GM18519 (cell line): Measurements from ENCODE around the gene RAB7B.
"Not testable (repeated sequence)": the region's sequence is repeated elsewhere in the genome, so short reads cannot be mapped to it uniquely, and the experiment has no call there.

ENCODE experiments used
- ATAC-seq: cut with Tn5 transposase; IDR thresholded peaks from one replicate; pipeline ENCODE4 v1.9.1; 2021; ENCODE audit warnings: mild to moderate bottlenecking, moderate library complexity; ENCODE audit not compliant: unreplicated experiment, low FRiP score

The RAB7B gene

GRCh38 chr1:206000641-206001339 is 2.4 kb downstream of the RAB7B start:
- ATAC-seq, result no peak

DNA sequence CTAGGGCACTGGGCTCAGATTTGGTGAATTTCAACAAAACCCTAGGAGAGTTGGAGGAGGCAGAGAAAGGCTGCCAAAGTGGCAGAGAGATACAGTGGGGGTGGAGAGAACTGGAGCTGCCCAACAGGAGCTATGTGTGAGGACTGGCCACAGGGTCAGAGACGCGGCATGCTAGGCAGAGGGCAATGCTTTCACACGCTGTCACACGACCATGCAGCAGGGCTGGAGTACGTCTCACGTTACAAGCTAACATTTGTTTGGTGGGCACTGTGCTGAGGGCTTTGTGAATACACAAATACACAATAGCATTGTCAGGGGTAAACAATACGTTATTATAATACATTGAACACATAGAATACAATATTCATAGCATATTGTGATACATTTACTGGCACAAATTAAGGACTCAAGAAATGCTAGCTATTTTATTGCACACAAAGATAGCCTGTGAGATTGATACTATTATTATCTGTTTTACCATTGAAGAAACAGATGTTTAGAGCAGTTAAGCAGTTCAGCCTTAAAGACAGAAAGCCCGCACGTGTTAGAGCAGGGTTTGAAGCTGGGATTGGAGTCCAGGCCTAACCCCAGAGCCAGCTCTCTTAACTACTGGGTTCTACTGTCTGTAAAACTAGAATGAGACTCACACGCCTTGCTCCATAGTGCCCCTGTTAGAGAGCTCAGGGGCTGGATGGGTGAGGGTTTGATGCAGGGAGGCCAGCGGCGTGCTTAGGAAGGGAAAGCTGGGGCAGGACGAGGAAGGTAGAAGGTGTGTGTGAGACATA is 4.5 kb downstream of the RAB7B start:
- ATAC-seq, result no peak

DNA sequence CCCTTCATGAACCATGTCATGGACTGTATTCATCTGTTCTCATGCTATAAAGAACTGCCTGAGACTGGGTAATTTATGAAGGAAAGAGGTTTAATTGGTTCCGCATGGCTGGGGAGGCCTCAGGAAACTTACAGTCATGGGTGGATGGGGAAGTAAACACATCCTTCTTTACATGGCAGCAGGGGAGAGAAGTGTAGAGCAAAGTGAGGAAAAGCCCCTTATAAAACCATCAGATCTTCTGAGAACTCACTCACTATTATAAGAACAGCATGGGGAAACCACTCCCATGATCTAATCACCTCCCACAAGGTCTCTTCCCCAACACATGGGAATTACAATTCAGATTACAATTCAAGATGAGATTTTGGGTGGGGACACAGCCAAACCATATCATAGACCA is 6.6 kb downstream of the RAB7B start:
- ATAC-seq, result not testable (repeated sequence)

DNA sequence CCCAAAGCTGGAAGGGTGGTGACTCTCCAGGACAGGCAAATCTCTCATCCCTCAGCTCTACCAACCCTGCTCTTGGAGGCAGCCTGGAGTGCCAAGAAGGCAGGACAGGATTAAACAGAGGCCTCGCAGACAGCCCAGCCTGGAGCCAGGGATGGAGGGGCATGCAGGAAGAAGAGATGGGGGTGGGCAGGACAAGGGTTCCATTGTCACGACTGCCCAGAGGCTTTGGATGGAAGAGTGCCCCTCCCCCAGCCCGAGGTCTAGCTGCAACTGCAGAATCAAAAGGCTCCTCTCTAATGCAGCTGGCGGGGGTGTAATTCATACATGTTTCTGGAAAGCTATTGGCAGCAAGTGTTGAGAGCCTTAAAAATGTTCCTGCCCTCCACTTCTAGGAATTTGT is 8.8 kb downstream of the RAB7B start:
- ATAC-seq, result no peak

DNA sequence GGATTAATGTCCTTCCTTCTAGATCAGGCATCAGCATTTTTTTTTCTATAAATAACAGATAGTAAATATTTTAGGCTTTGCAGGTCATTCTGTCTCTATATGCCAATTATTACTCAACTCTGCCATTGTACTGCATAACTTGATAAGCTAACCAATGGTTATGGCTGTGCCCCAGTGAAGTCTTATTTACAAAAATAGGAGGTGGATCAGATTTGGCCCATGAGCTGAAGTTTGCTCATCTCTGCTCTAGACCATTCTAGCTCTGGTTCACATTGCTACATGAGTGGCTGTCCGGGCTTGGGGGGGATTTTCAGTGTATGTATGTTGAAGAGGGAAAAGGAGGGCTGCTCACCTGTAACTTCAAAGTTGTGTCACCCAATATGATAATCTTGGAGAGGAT is 10.1 kb downstream of the RAB7B start:
- no peak for ATAC-seq

GRCh38 chr1:205992218-205992882 is 10.8 kb downstream of the RAB7B start:
- no peak for ATAC-seq

- no peak for ATAC-seq
Measured at GRCh38 chr1:205991237-205991636, 12.0 kb downstream of the RAB7B start.

DNA sequence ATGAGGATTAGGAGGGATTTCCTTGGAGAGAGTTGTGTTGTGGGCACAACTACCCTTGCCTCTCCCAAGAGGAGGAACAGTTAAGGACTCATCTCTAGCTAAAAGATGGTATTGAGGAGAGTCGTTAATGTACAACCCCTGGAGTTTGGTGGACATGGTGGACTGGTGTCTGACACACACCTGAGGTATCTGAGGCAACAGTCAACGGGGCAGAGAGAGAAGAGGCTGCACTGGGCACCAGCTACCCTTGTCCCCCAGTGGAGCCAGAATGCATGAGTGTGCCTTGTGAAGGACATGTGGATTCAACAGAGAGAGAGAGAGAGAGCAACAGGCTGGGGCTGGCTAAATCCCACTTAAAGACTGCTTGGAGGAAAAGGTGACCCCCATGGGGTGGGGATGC is 13.0 kb downstream of the RAB7B start:
- no peak for ATAC-seq

DNA sequence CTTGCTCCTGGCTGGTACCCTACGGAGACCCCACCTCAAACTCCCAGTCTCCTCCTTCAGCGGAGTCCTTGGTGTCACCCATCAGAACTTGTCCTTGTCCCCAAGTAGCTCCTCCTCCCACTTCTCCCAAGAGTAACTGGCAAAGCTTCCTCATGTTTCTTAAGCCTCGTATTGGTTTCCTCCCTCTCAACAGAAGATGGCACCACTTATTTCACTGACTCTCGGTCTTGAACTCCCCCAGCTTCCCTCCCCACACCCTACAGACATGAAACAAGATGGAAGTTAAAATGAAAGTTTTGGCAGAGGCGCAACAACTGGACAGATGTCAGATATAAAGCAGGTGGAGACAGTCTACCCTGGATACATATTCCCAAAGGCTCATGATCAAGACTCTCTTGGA is 13.4 kb downstream of the RAB7B start:
- ATAC-seq, result no peak

GRCh38 chr1:205988585-205988995 is 14.6 kb downstream of the RAB7B start:
- ATAC-seq, result no peak

DNA sequence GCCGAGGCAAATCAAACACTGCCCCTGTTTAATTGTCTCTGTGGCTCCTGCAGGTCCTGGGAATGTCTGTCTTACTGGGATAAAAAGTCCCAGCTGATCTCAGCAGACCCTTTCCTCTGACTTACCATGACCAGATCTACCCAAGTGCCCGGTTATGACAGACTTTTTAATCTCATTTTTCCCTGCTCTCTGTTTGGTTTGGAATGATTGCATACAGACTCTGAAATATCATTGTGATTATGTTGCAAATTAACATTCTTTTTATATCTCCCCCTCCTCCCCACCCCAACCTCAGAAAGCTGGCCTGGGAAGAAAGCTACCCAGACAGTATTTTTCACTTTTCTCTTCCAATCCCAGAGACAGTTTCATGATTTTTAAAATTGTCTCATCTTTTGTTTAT is 16.3 kb downstream of the RAB7B start:
- ATAC-seq, result no peak

GRCh38 chr1:205986292-205986691 is 16.9 kb downstream of the RAB7B start:
- no peak for ATAC-seq

DNA sequence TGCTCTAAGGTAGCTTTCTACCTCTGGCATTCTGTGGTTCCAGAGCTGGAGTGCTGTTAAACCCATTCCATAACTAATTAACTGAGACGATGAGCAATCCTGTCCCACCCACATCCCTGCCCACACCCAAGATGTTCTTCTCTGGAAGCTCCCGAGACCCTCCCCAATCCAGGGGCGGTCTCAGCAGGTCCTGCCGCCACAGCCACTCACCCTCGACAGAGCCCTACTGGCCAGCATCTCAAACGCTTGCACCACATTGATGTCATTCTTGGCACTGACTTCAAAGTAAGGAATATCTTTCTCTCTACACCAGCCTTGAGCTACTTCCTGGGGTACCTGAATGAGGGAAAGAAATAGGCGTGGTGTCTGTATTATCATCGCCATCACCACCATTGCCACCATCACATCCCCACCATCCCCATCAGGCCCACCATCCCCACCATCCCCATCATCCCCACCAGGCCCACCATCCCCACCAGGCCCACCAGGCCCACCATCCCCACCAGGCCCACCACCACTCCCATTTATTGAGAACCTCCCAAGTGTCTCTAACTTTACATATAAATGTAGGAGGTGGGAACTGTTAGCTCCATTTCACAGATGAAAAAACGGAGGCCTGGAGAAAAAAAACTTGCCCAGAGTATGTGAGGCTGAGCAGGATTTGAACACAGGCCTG is 17.7 kb downstream of the RAB7B start:
- no peak for ATAC-seq

DNA sequence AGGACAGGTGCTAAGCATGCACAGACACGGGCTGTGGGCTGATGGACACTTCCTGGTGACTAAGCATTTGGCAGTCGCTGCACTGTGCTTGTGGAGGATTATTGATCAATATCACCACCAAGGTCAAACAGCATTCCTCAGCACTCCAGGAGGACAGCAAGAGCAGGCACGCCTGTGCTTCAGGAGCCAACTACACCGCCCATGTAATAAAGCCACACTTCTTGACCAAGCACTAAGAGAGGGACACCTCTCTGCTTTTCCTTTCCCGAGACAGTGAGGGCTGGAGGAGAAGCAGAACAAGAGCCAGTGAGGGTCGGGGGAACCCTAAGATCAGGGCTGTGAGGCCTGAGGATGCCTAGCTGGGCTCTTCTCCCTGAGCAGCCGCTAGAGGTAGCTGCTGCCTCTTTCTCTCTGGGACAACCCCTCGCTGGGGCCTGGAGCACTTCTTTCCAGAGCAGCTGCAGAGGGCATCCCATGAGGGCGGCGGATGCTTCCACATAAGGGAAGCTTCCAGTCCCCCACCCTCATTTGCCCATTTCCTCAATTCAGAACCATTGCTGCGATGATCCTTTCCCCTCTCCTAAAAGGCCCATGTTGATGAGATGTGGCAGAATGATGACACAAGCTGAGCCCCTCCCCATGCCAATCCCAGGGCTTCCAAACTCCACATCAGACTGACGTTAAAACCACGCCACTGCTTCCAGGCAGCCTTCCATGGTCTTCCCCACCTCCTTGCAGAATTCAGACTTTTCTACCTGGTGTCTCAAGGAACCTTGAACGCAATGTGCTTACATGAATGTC is 19.1 kb downstream of the RAB7B start:
- no peak for ATAC-seq

- no peak for ATAC-seq
Measured at GRCh38 chr1:205981257-205981656, 21.9 kb downstream of the RAB7B start.

- ATAC-seq, result no peak
Measured at GRCh38 chr1:205980237-205980870, 22.8 kb downstream of the RAB7B start.

- no peak for ATAC-seq
Measured at GRCh38 chr1:205979301-205979700, 23.9 kb downstream of the RAB7B start.

- ATAC-seq, result no peak
Measured at GRCh38 chr1:205978676-205979075, 24.5 kb downstream of the RAB7B start.

GRCh38 chr1:205977402-205978014 is 25.7 kb downstream of the RAB7B start:
- no peak for ATAC-seq
